ENCODE measurements around the gene PPCS. TPM values are rescaled to one million over a fixed set of nuclear protein-coding genes. Genes with fewer than 3 reads are reported as not detected.

The PPCS gene
- total RNA-seq, 2 donors from 2014 or later, result 38.7 to 48.9 TPM

GRCh38 chr1:42480921-42481320 is 24.6 kb downstream of the PPCS start:
- Histone ChIP-seq H3K4me3 (ENCODE audit: low read length) (no peak overlapping the region), H3K4me1 (ENCODE audit: control insufficient read depth, insufficient read depth, low read length) (no peaks in the 10 kb centered on the region), H3K9ac (ENCODE audit: extremely low read depth, low read length, poor library complexity, severe bottlenecking) (no peak overlapping the region), H3K9me3 (ENCODE audit: control insufficient read depth, low read length) (no peaks in the 10 kb centered on the region), H3K27me3 (ENCODE audit: control insufficient read depth, insufficient read depth, low read length, poor library complexity, severe bottlenecking) (no peaks in the 10 kb centered on the region), H3K36me3 (ENCODE audit: control insufficient read depth, insufficient read depth, low read length) (no peaks in the 10 kb centered on the region), H3K27ac (ENCODE audit: low read depth, low read length) (no peak overlapping the region)
- no peak for DNase-seq
- no peaks in the 10 kb centered on the region for H3K9me3 Mint-ChIP-seq
- WGBS, 2 experiments (ENCODE audit: insufficient coverage in 1 of 2, insufficient read length in 1 of 2), result 100% methylated on average over 1 of the region's 1 CpG; no CpG with 5 or more reads in 1 of the 2 experiments
- H3K4me3 Mint-ChIP-seq, result no peak overlapping the region
- no peak overlapping the region for H3K27ac Mint-ChIP-seq
- H3K4me1 Mint-ChIP-seq, result no peaks in the 10 kb centered on the region
- no peaks in the 10 kb centered on the region for H3K27me3 Mint-ChIP-seq (ENCODE audit: insufficient read depth)
- peaks cover 5% of the 10 kb centered on the region for H3K36me3 Mint-ChIP-seq (ENCODE audit: low read depth)
- TF ChIP-seq CTCF (conservative IDR thresholded peaks at IDR 0.05), result no peak

GRCh38 chr1:42482635-42483153 is 26.4 kb downstream of the PPCS start:
- H3K27me3 Mint-ChIP-seq (ENCODE audit: insufficient read depth), result no peaks in the 10 kb centered on the region
- H3K27ac Mint-ChIP-seq, result no peak overlapping the region
- Histone ChIP-seq H3K4me1 (ENCODE audit: control insufficient read depth, insufficient read depth, low read length) (no peaks in the 10 kb centered on the region), H3K9me3 (ENCODE audit: control insufficient read depth, low read length) (no peaks in the 10 kb centered on the region), H3K4me3 (ENCODE audit: low read length) (no peak overlapping the region), H3K27ac (ENCODE audit: low read depth, low read length) (no peak overlapping the region), H3K27me3 (ENCODE audit: control insufficient read depth, insufficient read depth, low read length, poor library complexity, severe bottlenecking) (no peaks in the 10 kb centered on the region), H3K9ac (ENCODE audit: extremely low read depth, low read length, poor library complexity, severe bottlenecking) (no peak overlapping the region), H3K36me3 (ENCODE audit: control insufficient read depth, insufficient read depth, low read length) (no peaks in the 10 kb centered on the region)
- H3K4me3 Mint-ChIP-seq, result no peak overlapping the region
- no peaks in the 10 kb centered on the region for H3K4me1 Mint-ChIP-seq
- WGBS, 2 experiments (ENCODE audit: insufficient coverage in 1 of 2, insufficient read length in 1 of 2), result 92 to 93% methylated on average over 2 of the region's 2 CpGs
- H3K36me3 Mint-ChIP-seq (ENCODE audit: low read depth), result peaks cover 5% of the 10 kb centered on the region
- H3K9me3 Mint-ChIP-seq, result no peaks in the 10 kb centered on the region
- TF ChIP-seq CTCF (conservative IDR thresholded peaks at IDR 0.05), result no peak
- no peak for DNase-seq

- Histone ChIP-seq H3K9me3 (ENCODE audit: control insufficient read depth, low read length) (no peaks in the 10 kb centered on the region), H3K36me3 (ENCODE audit: control insufficient read depth, insufficient read depth, low read length) (no peaks in the 10 kb centered on the region), H3K27ac (ENCODE audit: low read depth, low read length) (no peak overlapping the region), H3K9ac (ENCODE audit: extremely low read depth, low read length, poor library complexity, severe bottlenecking) (no peak overlapping the region), H3K4me3 (ENCODE audit: low read length) (no peak overlapping the region), H3K27me3 (ENCODE audit: control insufficient read depth, insufficient read depth, low read length, poor library complexity, severe bottlenecking) (peaks cover 8% of the 10 kb centered on the region), H3K4me1 (ENCODE audit: control insufficient read depth, insufficient read depth, low read length) (no peaks in the 10 kb centered on the region)
- no peaks in the 10 kb centered on the region for H3K4me1 Mint-ChIP-seq
- no peak overlapping the region for H3K27ac Mint-ChIP-seq
- 85% methylated on average over 2 of the region's 2 CpGs; no CpG with 5 or more reads in 1 of the 2 experiments for WGBS, 2 experiments (ENCODE audit: insufficient coverage in 1 of 2, insufficient read length in 1 of 2)
- no peak overlapping the region for H3K4me3 Mint-ChIP-seq
- no peaks in the 10 kb centered on the region for H3K27me3 Mint-ChIP-seq (ENCODE audit: insufficient read depth)
- TF ChIP-seq CTCF (conservative IDR thresholded peaks at IDR 0.05), result no peak
- peaks cover 5% of the 10 kb centered on the region for H3K36me3 Mint-ChIP-seq (ENCODE audit: low read depth)
- H3K9me3 Mint-ChIP-seq, result no peaks in the 10 kb centered on the region
- no peak for DNase-seq
Measured at GRCh38 chr1:42484382-42484781, 28.0 kb downstream of the PPCS start.

Data from endodermal cell (in vitro differentiated cells).